Loucy (cell line): Measurements from ENCODE around the gene TMOD4.

Experiments used
- H2AFZ ChIP-seq: fragments of 200-600 bp; sonication (generic); 2 replicates; pipeline ENCODE4 v1.6.0; 2016; ENCODE audit warnings: antibody characterized with exemption, mild to moderate bottlenecking, low read length, moderate library complexity
- H3F3A ChIP-seq: fragments of 200-600 bp; 2 replicates; pipeline ENCODE4 v1.6.0; 2016; ENCODE audit warnings: antibody characterized with exemption, low read depth, mild to moderate bottlenecking
- H3K27me3 ChIP-seq: fragments of 200-600 bp; sonication (generic); 2 replicates; pipeline ENCODE4 v1.6.1; 2014; ENCODE audit warnings: low read length, mild to moderate bottlenecking; ENCODE audit not compliant: insufficient read depth, poor library complexity, severe bottlenecking
- H3K36me3 ChIP-seq: fragments of 200-600 bp; sonication (generic); 2 replicates; pipeline ENCODE4 v1.6.1; 2016; ENCODE audit warnings: low read length; ENCODE audit not compliant: insufficient read depth
- H3K4me1 ChIP-seq: fragments of 200-600 bp; sonication (generic); 2 replicates; pipeline ENCODE4 v1.5.1; 2014; ENCODE audit warnings: low read length, mild to moderate bottlenecking; ENCODE audit not compliant: insufficient read depth, poor library complexity, severe bottlenecking
- H3K4me2 ChIP-seq: fragments of 200-600 bp; sonication (generic); 2 replicates; pipeline ENCODE4 v1.6.0; 2014; ENCODE audit warnings: antibody characterized with exemption, low read length, low read depth, mild to moderate bottlenecking; ENCODE audit not compliant: poor library complexity, severe bottlenecking
- H3K4me3 ChIP-seq: fragments of 200-600 bp; sonication (generic); 2 replicates; pipeline ENCODE4 v1.5.1; 2014; ENCODE audit warnings: low read length, mild to moderate bottlenecking, mixed read lengths; ENCODE audit not compliant: poor library complexity, severe bottlenecking
- H3K79me2 ChIP-seq: fragments of 200-600 bp; sonication (generic); 2 replicates; pipeline ENCODE4 v1.6.1; 2014; ENCODE audit warnings: low read length; ENCODE audit not compliant: insufficient read depth
- H3K9ac ChIP-seq: fragments of 200-600 bp; sonication (generic); 2 replicates; pipeline ENCODE4 v1.6.0; 2014; ENCODE audit warnings: mild to moderate bottlenecking, low read depth, low read length, moderate library complexity; ENCODE audit not compliant: poor library complexity, severe bottlenecking
- H3K9me2 ChIP-seq: fragments of 200-600 bp; sonication (generic); replicated peaks from 2 replicates; pipeline ENCODE4 v1.6.1; 2016; ENCODE audit warnings: low read depth, low read length, mixed read lengths
- H3K9me3 ChIP-seq: fragments of 200-600 bp; sonication (generic); 2 replicates; pipeline ENCODE4 v1.6.1; 2014; ENCODE audit warnings: mild to moderate bottlenecking, antibody characterized with exemption, low read length, low read depth; ENCODE audit not compliant: insufficient read depth
- H4K20me1 ChIP-seq: fragments of 200-600 bp; sonication (generic); 2 replicates; pipeline ENCODE4 v1.6.0; 2014; ENCODE audit warnings: antibody characterized with exemption, low read length, mild to moderate bottlenecking; ENCODE audit not compliant: insufficient read depth, poor library complexity, severe bottlenecking
- EZH2phosphoT487 ChIP-seq: fragments of 200-600 bp; IDR thresholded peaks from 2 replicates; pipeline ENCODE4 v1.6.1; 2018; ENCODE audit warnings: antibody characterized with exemption, mild to moderate bottlenecking, moderate library complexity, borderline replicate concordance
- TF ChIP-seq, protein P1 (sequence below): fragments of 200-600 bp; sonication (generic); conservative IDR thresholded peaks from 2 replicates; pipeline ENCODE4 v1.5.1; 2014; ENCODE audit warnings: mild to moderate bottlenecking, antibody characterized with exemption, low read length

TMOD4 gene

DNA sequence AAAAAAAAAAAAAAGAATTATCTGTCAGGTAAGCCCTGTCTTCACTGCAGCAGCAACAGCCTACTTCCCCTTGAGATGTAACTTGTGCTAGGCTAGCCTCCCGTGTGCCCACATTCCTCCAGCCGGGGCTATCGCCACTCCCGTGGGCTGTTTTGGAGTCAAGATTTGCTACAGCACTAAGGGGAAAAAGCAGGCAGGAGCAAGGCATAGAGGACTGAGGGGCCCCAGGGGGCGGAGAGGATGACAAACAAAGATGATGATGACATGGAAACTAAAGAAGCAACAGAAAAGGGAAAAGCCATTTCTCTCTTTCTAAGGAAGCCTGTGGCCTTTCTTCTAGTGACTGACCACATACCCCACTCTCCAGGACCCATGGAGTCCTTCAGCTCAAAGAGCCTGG is 17.5 kb downstream of the TMOD4 start:
- no peaks in the 10 kb centered on the region for H3K9me3 ChIP-seq
- no peaks in the 10 kb centered on the region for H4K20me1 ChIP-seq
- TF ChIP-seq, protein P1, sequence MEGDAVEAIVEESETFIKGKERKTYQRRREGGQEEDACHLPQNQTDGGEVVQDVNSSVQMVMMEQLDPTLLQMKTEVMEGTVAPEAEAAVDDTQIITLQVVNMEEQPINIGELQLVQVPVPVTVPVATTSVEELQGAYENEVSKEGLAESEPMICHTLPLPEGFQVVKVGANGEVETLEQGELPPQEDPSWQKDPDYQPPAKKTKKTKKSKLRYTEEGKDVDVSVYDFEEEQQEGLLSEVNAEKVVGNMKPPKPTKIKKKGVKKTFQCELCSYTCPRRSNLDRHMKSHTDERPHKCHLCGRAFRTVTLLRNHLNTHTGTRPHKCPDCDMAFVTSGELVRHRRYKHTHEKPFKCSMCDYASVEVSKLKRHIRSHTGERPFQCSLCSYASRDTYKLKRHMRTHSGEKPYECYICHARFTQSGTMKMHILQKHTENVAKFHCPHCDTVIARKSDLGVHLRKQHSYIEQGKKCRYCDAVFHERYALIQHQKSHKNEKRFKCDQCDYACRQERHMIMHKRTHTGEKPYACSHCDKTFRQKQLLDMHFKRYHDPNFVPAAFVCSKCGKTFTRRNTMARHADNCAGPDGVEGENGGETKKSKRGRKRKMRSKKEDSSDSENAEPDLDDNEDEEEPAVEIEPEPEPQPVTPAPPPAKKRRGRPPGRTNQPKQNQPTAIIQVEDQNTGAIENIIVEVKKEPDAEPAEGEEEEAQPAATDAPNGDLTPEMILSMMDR = no peak
- no peak for TF ChIP-seq EZH2phosphoT487
- peak overlapping the region; percentile 80 for H3K4me2 ChIP-seq
- peak overlapping the region; percentile 76 for H3K4me3 ChIP-seq
- H3F3A ChIP-seq = no peaks in the 10 kb centered on the region
- H2AFZ ChIP-seq = no peak overlapping the region
- peak overlapping the region; percentile 81 for H3K9ac ChIP-seq
- H3K36me3 ChIP-seq = no peaks in the 10 kb centered on the region
- H3K27me3 ChIP-seq = no peaks in the 10 kb centered on the region
- no peaks in the 10 kb centered on the region for H3K9me2 ChIP-seq
- peaks cover 20% of the 10 kb centered on the region; the same call in 1 of the 2 replicates for H3K79me2 ChIP-seq
- peaks cover 32% of the 10 kb centered on the region for H3K4me1 ChIP-seq

- no peaks in the 10 kb centered on the region for H3F3A ChIP-seq
- TF ChIP-seq, protein P1 = no peak
- no peak for TF ChIP-seq EZH2phosphoT487
- no peaks in the 10 kb centered on the region for H3K36me3 ChIP-seq
- H3K9me3 ChIP-seq = no peaks in the 10 kb centered on the region
- H2AFZ ChIP-seq = peak overlapping the region; percentile 79; the same call in 1 of the 2 replicates
- H3K27me3 ChIP-seq = no peaks in the 10 kb centered on the region
- peak overlapping the region; percentile 80 for H3K4me2 ChIP-seq
- H3K9ac ChIP-seq = peak overlapping the region; percentile 81
- H3K9me2 ChIP-seq = no peaks in the 10 kb centered on the region
- peaks cover 20% of the 10 kb centered on the region; the same call in 1 of the 2 replicates for H3K79me2 ChIP-seq
- H4K20me1 ChIP-seq = no peaks in the 10 kb centered on the region
- peaks cover 32% of the 10 kb centered on the region for H3K4me1 ChIP-seq
- H3K4me3 ChIP-seq = peak overlapping the region; percentile 76
Observed at GRCh38 chr1:151157067-151157531, 18.7 kb downstream of the TMOD4 start.

DNA sequence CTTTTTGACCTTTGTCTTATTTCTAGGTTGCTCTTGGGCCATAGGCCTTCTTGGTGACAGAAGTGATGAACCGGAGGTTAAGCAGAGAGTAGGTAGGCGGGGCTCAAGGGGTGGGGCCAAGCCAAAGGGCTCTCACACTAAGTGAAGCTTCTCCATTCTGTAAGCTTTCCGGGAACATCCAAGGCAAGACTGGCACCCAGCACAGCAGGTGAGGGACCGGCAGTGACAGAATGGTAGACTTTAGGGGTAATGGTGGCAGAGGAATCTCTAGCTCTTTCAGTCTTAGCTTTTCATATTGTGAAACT is 19.3 kb downstream of the TMOD4 start, which contains the start of gene TNFAIP8L2:
TSS of gene TNFAIP8L2 (plus strand) at position 135 of the 305 bp plus-strand sequence. CDS start 2,049 bp downstream, outside the sequence.
- peaks cover 20% of the 10 kb centered on the region; the same call in 1 of the 2 replicates for H3K79me2 ChIP-seq
- no peaks in the 10 kb centered on the region for H3F3A ChIP-seq
- H3K9ac ChIP-seq = peak within 1 kb of the TSS; percentile 81
- TF ChIP-seq EZH2phosphoT487 = no peak
- TF ChIP-seq, protein P1 = no peak
- H3K27me3 ChIP-seq = no peaks in the 10 kb centered on the region
- peaks cover 32% of the 10 kb centered on the region for H3K4me1 ChIP-seq
- H3K9me2 ChIP-seq = no peaks in the 10 kb centered on the region
- no peaks in the 10 kb centered on the region for H3K36me3 ChIP-seq
- H4K20me1 ChIP-seq = no peaks in the 10 kb centered on the region
- peak within 1 kb of the TSS; percentile 80 for H3K4me2 ChIP-seq
- H3K9me3 ChIP-seq = no peaks in the 10 kb centered on the region
- peak within 1 kb of the TSS; percentile 76 for H3K4me3 ChIP-seq
- H2AFZ ChIP-seq = peak within 1 kb of the TSS; percentile 79
